NCI-H2081 (cell line): ENCODE measurements around the gene ABCF2.

Source experiments
- DNase-seq, 2 experiments: peaks; one replicate each; lab custom pipeline; 2025; lab: John Stamatoyannopoulos, UW

The ABCF2 gene

DNA sequence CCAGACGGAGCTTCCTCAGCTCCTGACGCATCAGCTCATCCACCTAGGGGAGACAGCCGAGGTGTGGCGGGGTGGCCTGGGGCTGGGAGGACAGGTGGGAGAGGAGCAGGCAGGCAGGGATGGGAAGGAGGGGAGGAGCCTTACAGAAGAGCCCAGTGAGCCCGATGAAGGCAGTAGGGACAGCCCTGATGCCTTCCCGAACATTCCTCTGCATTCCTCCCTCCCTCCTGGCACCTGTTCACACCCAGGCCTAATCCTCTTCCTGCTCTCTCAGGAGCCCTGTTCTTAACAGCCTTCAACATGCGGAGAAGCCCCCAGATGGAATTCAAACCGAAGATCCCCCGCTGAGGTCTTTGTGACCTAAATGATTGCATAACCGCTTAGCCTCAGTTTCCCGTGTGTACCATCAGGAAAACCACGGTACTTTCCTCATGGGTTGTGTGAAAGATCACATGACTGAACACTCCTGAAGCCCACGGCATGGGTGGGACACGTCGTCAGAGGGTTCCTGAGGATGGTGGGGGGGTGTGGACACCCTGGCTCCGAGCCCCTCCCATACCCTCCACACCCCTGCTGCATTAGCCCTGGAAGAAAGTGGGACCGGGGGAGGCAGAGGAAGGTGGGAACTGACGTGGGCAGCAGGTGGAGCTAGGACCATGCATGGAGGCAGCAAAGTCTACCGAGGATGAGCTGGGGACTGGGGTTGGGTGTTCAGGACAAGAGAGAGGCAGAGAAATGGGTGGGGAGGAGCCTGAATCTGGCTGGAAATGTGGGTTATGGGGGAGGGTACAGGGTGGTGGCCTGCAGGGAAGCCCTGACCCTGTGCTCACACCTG lies 31.2 kb downstream of the ABCF2 start:
- no peak for DNase-seq

GRCh38 chr7:151194188-151194587 lies 32.8 kb downstream of the ABCF2 start:
- no peak for DNase-seq

DNA sequence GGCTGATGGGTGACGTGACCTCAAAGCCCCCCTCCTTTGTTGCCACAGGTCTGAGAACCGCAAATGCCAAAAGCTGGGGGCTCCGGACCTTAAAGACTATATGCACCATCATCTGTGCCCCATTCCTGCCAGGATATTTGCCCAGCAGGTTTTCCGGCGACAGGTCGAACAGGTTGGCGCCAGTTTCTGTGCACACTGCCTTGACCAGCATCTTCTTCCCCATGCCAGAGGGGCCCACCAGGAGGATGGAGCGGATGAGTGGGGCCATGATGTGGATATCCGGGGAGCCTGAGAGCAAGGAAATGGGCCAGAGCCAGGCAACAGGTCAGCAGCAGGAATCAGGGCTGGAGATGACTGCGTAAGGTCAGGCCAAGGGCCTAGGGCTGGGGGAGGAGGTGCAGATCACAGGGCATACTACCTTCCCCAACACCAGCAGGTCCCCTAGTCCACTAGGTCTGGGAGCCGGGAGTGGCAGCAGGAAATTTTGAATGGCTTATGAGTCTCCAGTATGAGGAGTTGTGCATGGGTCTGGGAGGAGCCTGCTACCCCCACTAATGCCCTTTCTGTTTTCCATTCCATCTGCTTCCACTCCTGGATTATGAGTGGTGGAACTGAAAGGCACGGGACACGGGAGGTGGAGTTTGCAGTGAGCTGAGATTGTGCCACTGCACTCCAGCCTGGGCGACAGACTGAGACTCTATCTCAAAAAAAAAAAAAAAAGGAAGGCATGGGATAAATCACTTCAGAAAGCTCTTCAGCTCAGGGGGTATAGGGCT lies 33.6 kb downstream of the ABCF2 start:
- DNase-seq = no peak

DNA sequence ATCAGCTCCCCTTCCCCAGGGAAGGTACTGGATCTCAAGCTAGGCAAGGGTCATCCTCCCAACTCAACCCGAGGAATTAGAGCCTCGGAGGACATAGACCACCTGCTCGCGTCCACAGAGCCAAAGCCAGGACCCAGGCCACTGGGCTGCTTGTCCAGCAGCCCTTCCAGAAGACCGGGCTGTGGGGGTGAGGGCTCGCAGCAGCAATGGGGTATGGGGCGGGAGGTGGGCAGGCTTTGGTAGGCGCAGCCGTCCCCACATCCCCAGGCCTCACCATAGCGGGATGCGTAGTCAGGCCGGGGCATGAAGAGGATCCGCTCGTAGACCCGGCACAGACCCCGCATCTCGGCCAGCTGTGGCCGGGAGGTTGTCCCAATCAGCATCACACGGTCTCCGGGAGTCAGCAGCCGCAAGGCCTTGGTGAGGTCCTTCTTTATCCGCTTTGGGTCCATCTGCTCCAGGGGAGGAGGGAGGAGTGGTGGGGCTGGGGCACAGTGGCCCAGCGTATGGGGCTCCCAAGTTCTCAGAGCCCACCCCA lies 34.9 kb downstream of the ABCF2 start:
- no peak for DNase-seq

DNA sequence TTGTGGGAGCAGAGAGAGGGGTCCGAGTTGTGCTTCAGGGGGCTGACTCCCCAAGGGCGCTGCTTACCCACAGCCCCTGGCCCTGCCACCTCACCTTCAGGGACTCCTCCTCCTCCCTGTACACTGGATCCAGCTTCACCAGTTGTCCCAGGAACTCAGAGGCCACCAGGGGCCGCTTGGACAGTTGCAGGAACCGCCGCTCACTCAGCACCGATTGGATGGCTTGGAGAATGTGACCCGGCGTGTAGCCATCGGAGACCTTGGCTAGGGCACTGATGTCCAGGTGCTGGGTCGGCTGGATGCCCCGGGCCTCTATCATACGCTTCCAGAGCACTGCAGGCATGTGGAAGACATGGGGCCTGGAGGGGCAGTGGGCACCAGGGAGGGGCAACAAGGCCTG lies 35.5 kb downstream of the ABCF2 start:
- DNase-seq = no peak

GRCh38 chr7:151189038-151189437 lies 38.0 kb downstream of the ABCF2 start:
- DNase-seq = no peak

DNA sequence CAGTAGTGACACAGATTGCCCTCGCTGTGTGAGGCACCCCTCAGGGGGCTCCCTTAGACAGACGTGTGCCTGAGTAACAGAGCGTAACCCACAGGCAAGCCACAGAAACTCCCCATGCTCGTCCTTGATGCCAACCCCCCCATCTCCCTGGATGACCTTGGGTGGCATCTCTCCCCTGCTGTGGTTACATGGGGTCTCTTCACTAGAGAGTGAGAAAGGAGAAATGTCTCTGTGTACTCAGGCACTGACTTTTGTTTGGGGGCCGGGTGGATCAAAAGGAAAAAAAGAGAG lies 38.8 kb downstream of the ABCF2 start:
- DNase-seq = no peak

GRCh38 chr7:151187409-151188251 lies 39.4 kb downstream of the ABCF2 start:
- DNase-seq = no peak

GRCh38 chr7:151186640-151187408 lies 40.2 kb downstream of the ABCF2 start, which contains the start of gene ASB10:
Gene ASB10, minus strand, starts transcription at chr7:151187250. Its CDS starts 120 bp downstream, at chr7:151187130.
- no peak for DNase-seq

- DNase-seq = no peak
Measured at GRCh38 chr7:151185762-151186639, 41.0 kb downstream of the ABCF2 start.

DNA sequence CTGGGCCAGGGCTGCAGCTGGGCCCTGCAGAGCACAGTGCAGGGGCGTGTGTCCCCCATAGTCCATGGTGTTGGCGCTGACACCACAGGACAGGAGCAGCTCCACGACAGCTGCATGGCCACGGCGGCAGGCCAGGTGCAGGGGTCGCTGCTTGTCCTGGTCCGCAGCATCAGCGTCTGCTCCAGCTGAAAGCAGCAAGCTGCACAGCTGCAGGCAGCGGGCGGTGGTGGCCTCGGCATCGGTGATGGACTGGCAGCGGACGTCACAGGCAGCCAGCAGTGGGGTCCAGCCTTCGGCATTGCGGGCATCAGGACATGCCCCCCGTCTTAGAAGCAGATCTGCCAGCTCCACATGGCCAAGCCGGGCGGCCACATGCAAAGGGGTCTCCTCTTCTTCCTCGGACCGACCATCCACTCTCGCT lies 46.0 kb downstream of the ABCF2 start:
- DNase-seq = no peak

DNA sequence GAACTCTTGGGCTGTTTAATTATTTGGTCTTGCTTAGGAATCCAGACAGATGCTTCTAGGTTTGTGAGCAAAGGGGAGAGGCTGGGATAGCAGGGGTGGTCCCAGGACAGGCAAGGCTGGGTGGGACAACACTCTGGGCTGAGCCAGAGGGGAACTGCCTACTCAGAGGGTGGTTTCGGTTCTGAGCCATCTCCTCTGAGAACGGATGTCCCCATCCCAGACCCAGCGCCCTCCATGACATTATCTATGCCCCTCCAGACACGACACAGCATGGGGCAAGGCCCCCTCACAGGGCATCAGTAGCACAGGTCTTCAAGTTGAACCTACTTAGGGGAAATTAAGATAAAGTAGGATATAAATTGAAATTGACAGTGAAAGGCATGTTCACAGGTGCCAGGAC lies 47.1 kb downstream of the ABCF2 start:
- no peak for DNase-seq

- no peak for DNase-seq
Measured at GRCh38 chr7:151179287-151179860, 47.6 kb downstream of the ABCF2 start.

- no peak for DNase-seq
Measured at GRCh38 chr7:151178831-151179230, 48.2 kb downstream of the ABCF2 start.

DNA sequence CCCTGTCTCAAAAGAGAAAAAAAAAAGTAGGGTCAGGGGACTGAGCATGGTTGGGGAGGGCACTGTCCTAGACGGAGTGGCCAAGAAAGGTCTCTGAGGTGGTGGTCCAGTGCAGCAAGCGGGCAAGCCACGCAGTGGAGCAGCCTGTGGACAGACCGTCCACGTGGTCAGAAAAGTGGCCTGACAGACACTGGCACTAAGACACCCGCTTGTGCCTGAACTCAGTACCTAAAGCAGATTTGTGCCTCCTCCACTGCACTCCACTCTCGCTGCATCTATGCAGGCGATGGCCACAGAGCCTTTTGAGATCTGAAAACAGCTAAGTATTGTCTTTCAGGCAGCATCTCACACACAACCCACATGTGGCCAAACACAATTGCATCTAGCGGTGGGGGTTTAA lies 48.8 kb downstream of the ABCF2 start:
- DNase-seq = no peak

DNA sequence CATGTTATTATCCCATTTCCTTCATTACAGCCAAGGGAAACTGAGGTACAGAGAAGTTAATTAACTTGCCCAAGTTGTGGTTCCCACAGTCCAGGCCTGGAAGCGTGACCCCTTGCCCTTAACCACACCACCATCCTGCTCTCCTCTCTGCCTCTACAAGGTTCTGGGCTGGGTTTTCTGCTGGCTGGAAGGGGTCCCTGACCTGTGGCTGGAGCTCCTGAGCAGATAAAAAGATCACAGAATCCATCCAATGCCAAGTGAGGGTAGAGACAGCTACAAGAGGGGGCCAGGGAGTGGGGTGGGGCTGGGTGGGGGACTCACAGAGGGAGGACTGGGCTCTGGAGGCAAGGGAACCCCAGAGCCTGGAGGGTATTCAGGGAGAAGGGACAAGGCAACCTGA lies 49.7 kb downstream of the ABCF2 start:
- DNase-seq = no peak

- no peak for DNase-seq
Measured at GRCh38 chr7:151176401-151176800, 50.6 kb downstream of the ABCF2 start.

DNA sequence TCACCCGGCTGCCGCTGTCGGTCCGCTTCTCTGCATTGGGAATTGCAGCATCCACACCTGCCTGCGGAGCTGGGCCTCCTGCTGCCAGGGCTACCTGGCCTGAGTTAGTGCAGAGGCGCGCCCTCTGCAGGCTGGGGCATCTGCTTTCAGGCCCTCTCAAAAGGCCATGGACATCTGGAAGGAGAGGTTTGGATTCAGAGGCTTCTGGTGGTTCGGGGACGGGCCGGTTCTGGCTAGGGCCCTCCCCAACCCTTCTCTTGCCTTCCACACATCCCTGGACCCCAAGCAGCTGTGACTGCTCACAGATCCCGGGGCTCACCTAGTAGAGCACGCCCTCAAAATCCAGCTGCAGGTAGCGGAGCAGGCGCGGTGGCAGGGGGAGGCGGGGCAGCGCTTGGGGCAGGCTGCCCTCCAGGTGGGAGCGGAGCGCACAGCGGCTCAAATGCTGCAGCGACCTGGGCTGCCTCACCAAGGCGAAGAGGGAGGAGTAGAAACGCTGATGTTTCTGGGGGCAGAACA lies 51.2 kb downstream of the ABCF2 start:
- no peak for DNase-seq

DNA sequence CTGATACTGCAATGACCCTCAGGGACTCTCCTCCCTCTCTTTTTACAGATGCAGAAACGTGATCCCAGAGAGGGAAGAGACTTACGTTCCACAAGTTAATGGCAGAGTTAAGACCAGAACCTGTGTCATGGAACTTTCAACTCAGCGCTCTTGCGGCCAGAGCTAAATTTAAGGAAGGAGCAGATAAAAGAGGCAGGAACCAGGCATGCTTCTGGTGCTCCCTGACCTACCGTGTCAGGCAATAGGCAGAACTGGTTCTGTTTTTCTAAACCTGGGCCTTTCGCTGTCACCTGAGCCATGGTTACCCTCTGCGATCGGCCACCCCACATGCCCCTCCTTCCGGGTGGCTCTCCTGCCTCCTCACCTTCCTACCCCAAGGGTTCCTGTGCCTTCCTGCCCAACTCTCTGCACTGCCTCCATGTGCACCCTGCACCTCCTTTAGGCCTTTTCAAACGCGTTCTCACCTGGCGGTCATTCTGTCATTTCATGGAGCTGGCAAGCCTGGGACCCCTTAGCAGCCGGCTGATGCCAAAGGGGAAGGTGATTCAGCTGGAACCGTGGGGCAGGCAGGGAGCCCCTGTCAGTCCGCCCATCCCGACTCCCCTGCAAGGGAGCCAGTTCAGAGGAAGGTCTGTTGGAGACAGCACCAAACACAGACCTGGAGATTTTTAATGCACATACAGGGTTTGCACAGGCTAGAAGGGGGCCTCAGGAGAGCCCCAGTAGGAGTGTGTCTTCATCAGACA lies 51.8 kb downstream of the ABCF2 start:
- no peak for DNase-seq
